Esophagus muscularis mucosa (tissue), 3 donors: Measurements from ENCODE around the gene FZD10.

ENCODE experiments used
- CTCF ChIP-seq, 3 experiments: fragments of 200-600 bp in 2 of 3; fragments of 450-650 bp in 1 of 3; sonication (generic) in 2 of 3; IDR thresholded peaks; one replicate each; pipeline ENCODE4 v1.5.1; 2017 to 2019; ENCODE audit warnings: antibody characterized with exemption in 3 of 3, mild to moderate bottlenecking in 2 of 3, moderate library complexity in 1 of 3
- EP300 ChIP-seq: sonication (generic); formaldehyde crosslinking; IDR thresholded peaks from one replicate; pipeline ENCODE4 v1.6.1; 2017; ENCODE audit warnings: antibody characterized with exemption

DNA sequence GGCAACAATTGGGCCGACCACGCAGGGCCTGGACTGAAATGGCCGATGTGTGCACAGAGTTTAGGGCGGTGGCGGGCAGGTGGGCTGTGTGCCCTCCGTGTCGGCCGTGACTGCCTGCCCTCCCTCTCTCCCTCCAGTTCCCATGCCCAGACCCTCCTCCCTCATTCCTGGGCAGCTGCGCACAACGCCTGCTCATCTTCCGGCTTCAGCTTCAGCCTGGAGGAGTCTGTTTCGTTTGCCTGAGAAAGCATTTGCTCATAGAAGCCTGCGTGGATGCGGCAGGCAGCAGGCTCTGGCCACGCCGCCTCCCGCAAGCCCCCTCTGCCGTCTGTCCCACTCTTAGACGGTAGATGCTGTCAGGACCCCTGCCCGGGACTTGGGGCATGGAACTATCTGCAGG is 47.3 kb upstream of the FZD10 start:
- TF ChIP-seq EP300 = no peak
- TF ChIP-seq CTCF (IDR thresholded peaks at IDR 0.05) = no peak
